H1 (cell line): ENCODE measurements around the gene MED12L. TPM values are rescaled to one million over a fixed set of nuclear protein-coding genes. Genes with fewer than 3 reads are reported as not detected.

Experiments
- ATF3 ChIP-seq: IDR thresholded peaks from 2 replicates; pipeline ENCODE4 v1.6.1; 2011; ENCODE audit warnings: low read depth, mild to moderate bottlenecking, low read length; ENCODE audit not compliant: insufficient read depth
- BACH1 ChIP-seq: IDR thresholded peaks from 2 replicates; pipeline ENCODE4 v1.6.1; 2012; ENCODE audit warnings: low read length, improper control_type of control experiment
- BRCA1 ChIP-seq: IDR thresholded peaks from 2 replicates; pipeline ENCODE4 v1.6.1; 2012; ENCODE audit warnings: low read depth, low read length, improper control_type of control experiment
- CEBPB ChIP-seq: IDR thresholded peaks from 2 replicates; pipeline ENCODE4 v1.6.1; 2012; ENCODE audit warnings: low read depth, low read length
- CHD2 ChIP-seq: IDR thresholded peaks from 2 replicates; pipeline ENCODE4 v1.6.1; 2012; ENCODE audit warnings: low read length, improper control_type of control experiment
- CHD7 ChIP-seq: fragments of 300-600 bp; sonication (generic); IDR thresholded peaks from 2 replicates; pipeline ENCODE4 v1.7.1; 2012; ENCODE audit warnings: low read length, moderate library complexity, mild to moderate bottlenecking, inconsistent platforms; ENCODE audit not compliant: insufficient replicate concordance
- CREB1 ChIP-seq: IDR thresholded peaks from 2 replicates; pipeline ENCODE4 v1.6.1; 2012; ENCODE audit warnings: inconsistent platforms
- FOSL1 ChIP-seq: IDR thresholded peaks from 2 replicates; pipeline ENCODE4 v1.6.1; 2011; ENCODE audit warnings: mild to moderate bottlenecking, low read depth, low read length, moderate library complexity; ENCODE audit not compliant: insufficient read depth
- RAD21 ChIP-seq, 2 experiments: IDR thresholded peaks in 1 of 2; conservative IDR thresholded peaks in 1 of 2; 2 replicates each; pipeline ENCODE4 v1.6.1; 2011; ENCODE audit warnings: low read depth in 2 of 2, low read length in 2 of 2, improper control_type of control experiment in 1 of 2, inconsistent platforms in 1 of 2, mild to moderate bottlenecking in 1 of 2, moderate library complexity in 1 of 2
- SIRT6 ChIP-seq: IDR thresholded peaks from one replicate; pipeline ENCODE4 v1.7.1; 2012; ENCODE audit warnings: low read length, inconsistent platforms
- TEAD4 ChIP-seq: IDR thresholded peaks from 2 replicates; pipeline ENCODE4 v1.6.1; 2012; ENCODE audit warnings: low read depth, low read length, inconsistent platforms, mixed read lengths
- YY1 ChIP-seq: IDR thresholded peaks from 2 replicates; pipeline ENCODE4 v1.6.1; 2011; ENCODE audit warnings: low read depth, mild to moderate bottlenecking, low read length
- polyA plus RNA-seq, 7 experiments: library from polyadenylated mRNA; depleted of rRNA in 3 of 7; stranded (reverse) in 5 of 7; unstranded in 2 of 7; fragments of >200 nt in 5 of 7; fragments of 200-250 nt in 2 of 7; gene quantifications; 1 replicate in 5 of 7; 2 replicates in 1 of 7; 4 replicates in 1 of 7; pipeline versions ENCODE4 v1.2.1 to v1.2.3, GENCODE V29; 2011 to 2013; ENCODE audit warnings: missing spikeins in 2 of 7, mixed read lengths in 2 of 7
- total RNA-seq: library from RNA; stranded (reverse); fragmentation: NEBNext Ultra II Directional; extraction: Animal tissue kit (Norgen Biotek cat#: 25700); gene quantifications from 2 replicates; pipeline ENCODE4 v1.2.1, GENCODE V29; 2021

The MED12L gene
- total and polyA plus RNA-seq, 2 of the 8 experiments (the other 6 are each of a cell fraction or from before 2014, with no cell fraction given) = 3.6 to 26.2 TPM

- TF ChIP-seq CHD7 (no peak), ATF3 (no peak), FOSL1 (no peak), BRCA1 (no peak), CHD2 (no peak), CEBPB (no peak), TEAD4 (no peak), BACH1 (no peak), CREB1 (no peak), SIRT6 (no peak), YY1 (no peak), RAD21 (IDR thresholded peaks at IDR 0.05 in 1 of 2, conservative IDR thresholded peaks at IDR 0.05 in 1 of 2; ENCODE audit: low read depth in 2 of 2, low read length in 2 of 2) (no peak)
Observed at GRCh38 chr3:151269631-151270030, 184.2 kb downstream of the MED12L start (continued).
